ENCODE results near the gene XNDC1N.
"Not testable (repeated sequence)": the region's sequence is repeated elsewhere in the genome, so short reads cannot be mapped to it uniquely, and the experiment has no call there.

XNDC1N gene

GRCh38 chr11:71913756-71914526 lies 14.5 kb downstream of the XNDC1N start:
- no peak for DNase-seq
- Mint-ChIP-seq H3K9me3 (no peaks in the 10 kb centered on the region), H3K27me3 (no peaks in the 10 kb centered on the region), H3K36me3 (ENCODE audit: low read depth) (peaks cover 92% of the 10 kb centered on the region), H3K4me3 (no peak overlapping the region), H3K4me1 (ENCODE audit: low read depth) (peaks cover 17% of the 10 kb centered on the region), H3K27ac (peak overlapping the region; percentile 24)

- H3K9me3 Mint-ChIP-seq, H3K27me3 Mint-ChIP-seq, H3K4me3 Mint-ChIP-seq, DNase-seq: not testable (repeated sequence)
- Mint-ChIP-seq H3K36me3 (ENCODE audit: low read depth) (peaks cover 89% of the 10 kb centered on the region), H3K4me1 (ENCODE audit: low read depth) (peaks cover 17% of the 10 kb centered on the region), H3K27ac (peak overlapping the region; percentile 71)
These were observed 16.4 kb downstream of the XNDC1N start for GRCh38 chr11:71911986-71912340.

GRCh38 chr11:71911321-71911985 lies 16.9 kb downstream of the XNDC1N start:
- H3K4me1 Mint-ChIP-seq (ENCODE audit: low read depth) = peaks cover 17% of the 10 kb centered on the region
- not testable (repeated sequence) for H3K9me3 Mint-ChIP-seq, H3K27me3 Mint-ChIP-seq, H3K4me3 Mint-ChIP-seq
- DNase-seq = peak; percentile 65
- peak overlapping the region; percentile 71 for H3K27ac Mint-ChIP-seq
- H3K36me3 Mint-ChIP-seq (ENCODE audit: low read depth) = peaks cover 91% of the 10 kb centered on the region

- not testable (repeated sequence) for H3K9me3 Mint-ChIP-seq, H3K27ac Mint-ChIP-seq, DNase-seq, H3K4me3 Mint-ChIP-seq, H3K27me3 Mint-ChIP-seq
- Mint-ChIP-seq H3K36me3 (ENCODE audit: low read depth) (peaks cover 91% of the 10 kb centered on the region), H3K4me1 (ENCODE audit: low read depth) (peaks cover 17% of the 10 kb centered on the region)
These were observed 17.6 kb downstream of the XNDC1N start for GRCh38 chr11:71910775-71911174.

- H3K4me1 Mint-ChIP-seq (ENCODE audit: low read depth) = peaks cover 12% of the 10 kb centered on the region
- no peak overlapping the region for H3K27ac Mint-ChIP-seq
These were observed 20.2 kb downstream of the XNDC1N start for GRCh38 chr11:71908218-71908617.

GRCh38 chr11:71901137-71901536 lies 27.3 kb downstream of the XNDC1N start:
- not testable (repeated sequence) for H3K4me3 Mint-ChIP-seq; H3K27me3 Mint-ChIP-seq; H3K27ac Mint-ChIP-seq; H3K9me3 Mint-ChIP-seq; H3K4me1 Mint-ChIP-seq (ENCODE audit: low read depth); DNase-seq
- peaks cover 65% of the 10 kb centered on the region for H3K36me3 Mint-ChIP-seq (ENCODE audit: low read depth)

More at GRCh38 chr11:71908218-71908617, 20.2 kb downstream of the XNDC1N start:
- H3K9me3 Mint-ChIP-seq = no peaks in the 10 kb centered on the region
- DNase-seq = no peak
- no peaks in the 10 kb centered on the region for H3K27me3 Mint-ChIP-seq
- H3K4me3 Mint-ChIP-seq = no peak overlapping the region
- peaks cover 87% of the 10 kb centered on the region for H3K36me3 Mint-ChIP-seq (ENCODE audit: low read depth)

GRCh38 chr11:71895961-71896360 lies 32.4 kb downstream of the XNDC1N start:
- no peak overlapping the region for H3K4me3 Mint-ChIP-seq
- H3K27ac Mint-ChIP-seq = no peak overlapping the region
- peaks cover 3% of the 10 kb centered on the region for H3K9me3 Mint-ChIP-seq
- no peaks in the 10 kb centered on the region for H3K27me3 Mint-ChIP-seq
- H3K36me3 Mint-ChIP-seq (ENCODE audit: low read depth) = peaks cover 39% of the 10 kb centered on the region
- no peak for DNase-seq
- H3K4me1 Mint-ChIP-seq (ENCODE audit: low read depth) = no peaks in the 10 kb centered on the region

- peaks cover 11% of the 10 kb centered on the region for H3K36me3 Mint-ChIP-seq (ENCODE audit: low read depth)
- H3K9me3 Mint-ChIP-seq; H3K27ac Mint-ChIP-seq; H3K4me3 Mint-ChIP-seq; DNase-seq; H3K27me3 Mint-ChIP-seq; H3K4me1 Mint-ChIP-seq (ENCODE audit: low read depth): not testable (repeated sequence)
These were observed 39.1 kb downstream of the XNDC1N start for GRCh38 chr11:71889181-71889872.

GRCh38 chr11:71888335-71889010 lies 39.9 kb downstream of the XNDC1N start:
- not testable (repeated sequence) for DNase-seq; H3K4me3 Mint-ChIP-seq; H3K27ac Mint-ChIP-seq; H3K9me3 Mint-ChIP-seq; H3K27me3 Mint-ChIP-seq; H3K4me1 Mint-ChIP-seq (ENCODE audit: low read depth)
- H3K36me3 Mint-ChIP-seq (ENCODE audit: low read depth) = peaks cover 11% of the 10 kb centered on the region

- DNase-seq; H3K9me3 Mint-ChIP-seq; H3K27ac Mint-ChIP-seq; H3K4me1 Mint-ChIP-seq (ENCODE audit: low read depth); H3K27me3 Mint-ChIP-seq; H3K4me3 Mint-ChIP-seq: not testable (repeated sequence)
- peaks cover 20% of the 10 kb centered on the region for H3K36me3 Mint-ChIP-seq (ENCODE audit: low read depth)
These were observed 42.6 kb downstream of the XNDC1N start for GRCh38 chr11:71885806-71886205.

Measured in activated T-cell treated with anti-CD3 and anti-CD28 coated beads, Interleukin-2, amount 50 U/mL, for 24 hours (primary cell).